Activated CD4-positive, alpha-beta T cell treated with anti-CD3 and anti-CD28 coated beads for 4 hours (primary cell): ENCODE measurements around the gene HES2.
A peak's percentile ranks its signal among the peaks of the same experiment; 100 is the strongest.
"Not testable (repeated sequence)": the region's sequence is repeated elsewhere in the genome, so short reads cannot be mapped to it uniquely, and the experiment has no call there.

Experiments used
- DNase-seq, 2 donors: peaks; one replicate each; pipeline ENCODE4 v3.0.0-alpha.2; 2020

Gene HES2

GRCh38 chr1:6435129-6435528, 15.4 kb upstream of the HES2 start:
- no peak for DNase-seq

GRCh38 chr1:6434186-6434585, 14.5 kb upstream of the HES2 start:
- no peak for DNase-seq

GRCh38 chr1:6431645-6432579, 12.2 kb upstream of the HES2 start:
- not testable (repeated sequence) for DNase-seq

GRCh38 chr1:6429660-6430411, 10.1 kb upstream of the HES2 start:
- DNase-seq, result not testable (repeated sequence)

- DNase-seq, result not testable (repeated sequence)
Observed at GRCh38 chr1:6428453-6428852, 8.7 kb upstream of the HES2 start.

- DNase-seq, result no peak
Observed at GRCh38 chr1:6427441-6428390, 8.0 kb upstream of the HES2 start.

- DNase-seq, result no peak
Observed at GRCh38 chr1:6426972-6427350, 7.2 kb upstream of the HES2 start.

GRCh38 chr1:6426277-6426971, 6.7 kb upstream of the HES2 start:
- no peak for DNase-seq

- no peak for DNase-seq
Observed at GRCh38 chr1:6425658-6426057, 5.9 kb upstream of the HES2 start.

GRCh38 chr1:6424619-6425593, 5.2 kb upstream of the HES2 start, which contains the start of gene ESPN:
ESPN (plus strand) TSS chr1:6424776; CDS start chr1:6424956, 180 bp downstream.
- DNase-seq, result no peak

- DNase-seq, result no peak
Observed at GRCh38 chr1:6424000-6424565, 4.4 kb upstream of the HES2 start.

GRCh38 chr1:6423321-6423999, 3.7 kb upstream of the HES2 start:
- peak; percentile 73 to 81 for DNase-seq

- DNase-seq, result no peak
Observed at GRCh38 chr1:6421266-6421665, 1.5 kb upstream of the HES2 start.

- no peak for DNase-seq
Observed at GRCh38 chr1:6420454-6421042, 829 bp upstream of the HES2 start.

- no peak for DNase-seq
Observed at GRCh38 chr1:6419397-6419803, 319 bp downstream of the HES2 start.

GRCh38 chr1:6418668-6419396, 887 bp downstream of the HES2 start:
- DNase-seq, result no peak

GRCh38 chr1:6417961-6418667, 1.6 kb downstream of the HES2 start:
- no peak for DNase-seq

GRCh38 chr1:6416906-6417305, 2.8 kb downstream of the HES2 start:
- no peak for DNase-seq
